ENCODE data around the gene DRAXIN.
A peak's percentile ranks its signal among the peaks of the same experiment; 100 is the strongest.

DRAXIN gene

GRCh38 chr1:11675325-11675724 lies 16.2 kb upstream of the DRAXIN start:
- TF ChIP-seq CTCF (IDR thresholded peaks at IDR 0.05; ENCODE audit: low read depth, low read length) = no peak
- no peak overlapping the region for H3K4me3 ChIP-seq (replicated peaks in 1 of 2; ENCODE audit: low read depth in 2 of 2, low read length in 2 of 2)
- no peak for DNase-seq (ENCODE audit: low read depth in 2 of 2)

GRCh38 chr1:11676386-11677103 lies 15.0 kb upstream of the DRAXIN start:
- DNase-seq (ENCODE audit: low read depth in 2 of 2) = no peak

GRCh38 chr1:11678442-11678841 lies 13.1 kb upstream of the DRAXIN start:
- TF ChIP-seq CTCF (IDR thresholded peaks at IDR 0.05; ENCODE audit: low read depth, low read length) = no peak
- no peak for DNase-seq (ENCODE audit: low read depth in 2 of 2)
- H3K4me3 ChIP-seq (replicated peaks in 1 of 2; ENCODE audit: low read depth in 2 of 2, low read length in 2 of 2) = no peak overlapping the region

More at GRCh38 chr1:11676386-11677103, 15.0 kb upstream of the DRAXIN start:
- TF ChIP-seq CTCF (IDR thresholded peaks at IDR 0.05; ENCODE audit: low read depth, low read length) = no peak
- H3K4me3 ChIP-seq (replicated peaks in 1 of 2; ENCODE audit: low read depth in 2 of 2, low read length in 2 of 2) = no peak overlapping the region

GRCh38 chr1:11680270-11681070 lies 11.0 kb upstream of the DRAXIN start:
- DNase-seq (ENCODE audit: low read depth in 2 of 2) = no peak
- peak overlapping the region; percentile 89 to 97 for H3K4me3 ChIP-seq (replicated peaks in 1 of 2; ENCODE audit: low read depth in 2 of 2, low read length in 2 of 2)
- TF ChIP-seq CTCF (IDR thresholded peaks at IDR 0.05; ENCODE audit: low read depth, low read length) = no peak

- no peak for TF ChIP-seq CTCF (IDR thresholded peaks at IDR 0.05; ENCODE audit: low read depth, low read length)
- peak within 1 kb of the TSS; percentile 89 to 97 for H3K4me3 ChIP-seq (replicated peaks in 1 of 2; ENCODE audit: low read depth in 2 of 2, low read length in 2 of 2)
- DNase-seq (ENCODE audit: low read depth in 2 of 2) = peak; percentile 74 to 83
Measured at GRCh38 chr1:11681071-11681771, 10.3 kb upstream of the DRAXIN start, which contains the start of gene MAD2L2. Gene MAD2L2, minus strand, starts transcription at chr1:11681148. Its CDS starts 547 bp downstream, at chr1:11680601.

- no peak overlapping the region for H3K4me3 ChIP-seq (replicated peaks in 1 of 2; ENCODE audit: low read depth in 2 of 2, low read length in 2 of 2)
- DNase-seq (ENCODE audit: low read depth in 2 of 2) = no peak
- TF ChIP-seq CTCF (IDR thresholded peaks at IDR 0.05; ENCODE audit: low read depth, low read length) = no peak
Measured at GRCh38 chr1:11682287-11682771, 9.2 kb upstream of the DRAXIN start.

Measured in cardiac fibroblast (primary cell).